ENCODE data around the gene GDPD5.

The GDPD5 gene

GRCh38 chr11:75534259-75535069 is 8.7 kb upstream of the GDPD5 start:
- no peak for DNase-seq (ENCODE audit: low spot score)

DNA sequence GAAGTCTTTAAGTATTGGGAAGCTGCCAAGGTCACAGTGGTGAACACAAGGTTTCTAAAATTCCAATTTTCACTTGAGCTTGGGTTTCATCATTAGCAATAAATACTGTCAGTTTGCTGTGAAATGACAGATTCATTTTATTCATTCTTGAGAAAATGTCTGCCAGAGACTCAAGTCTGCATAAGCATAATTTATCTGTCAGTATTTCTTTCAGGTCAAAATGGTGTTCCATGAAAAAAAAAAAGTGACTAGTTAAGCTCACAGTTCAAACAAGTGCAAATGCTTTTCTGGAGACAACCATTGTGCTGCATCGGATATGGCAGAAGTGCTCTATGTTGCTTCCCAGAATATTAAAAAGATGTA is 8.1 kb upstream of the GDPD5 start:
- no peak for DNase-seq (ENCODE audit: low spot score)

DNA sequence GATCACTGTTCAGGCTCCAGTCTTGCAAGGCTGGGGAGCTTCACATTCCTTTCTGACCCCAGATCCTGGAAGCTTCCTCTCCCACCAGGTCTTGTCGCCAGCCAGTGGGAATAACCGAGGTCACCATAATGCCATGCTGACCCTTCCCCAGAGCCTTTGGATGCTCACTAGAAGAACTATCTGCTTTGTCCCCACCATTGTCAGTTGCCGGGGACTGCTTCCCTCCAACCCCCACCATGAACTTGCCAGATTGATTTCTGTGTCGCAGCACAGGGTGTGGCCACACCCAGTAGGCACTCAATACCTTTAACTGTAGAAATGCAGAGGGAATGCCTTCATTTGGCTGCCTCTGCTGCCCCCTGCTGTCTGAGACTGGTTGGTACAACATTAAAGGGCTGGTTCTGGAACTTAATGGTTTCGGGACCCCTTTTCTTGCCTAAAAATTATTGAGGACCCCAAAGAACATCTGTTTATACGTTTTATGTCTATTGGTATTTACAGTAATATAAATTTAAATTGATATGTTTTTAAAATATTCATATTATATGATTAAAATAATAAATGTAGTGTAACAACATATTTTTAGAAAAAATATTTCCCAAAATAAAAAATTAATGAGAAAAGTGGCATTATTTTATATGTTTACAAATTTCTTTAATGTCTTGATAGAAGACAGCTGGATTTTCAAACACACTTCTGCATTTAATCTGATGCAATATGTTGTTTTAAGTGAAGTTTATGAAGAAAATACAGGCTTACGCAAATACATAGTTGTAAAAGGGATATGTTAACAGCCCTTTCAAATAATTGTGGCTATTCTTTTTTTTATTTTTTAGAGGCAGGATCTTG is 6.7 kb upstream of the GDPD5 start:
- peak; percentile 91 for DNase-seq (ENCODE audit: low spot score)

- DNase-seq (ENCODE audit: low spot score) = no peak
Measured at GRCh38 chr11:75531325-75531724, 5.6 kb upstream of the GDPD5 start.

- no peak for DNase-seq (ENCODE audit: low spot score)
Measured at GRCh38 chr11:75530577-75530976, 4.8 kb upstream of the GDPD5 start.

DNA sequence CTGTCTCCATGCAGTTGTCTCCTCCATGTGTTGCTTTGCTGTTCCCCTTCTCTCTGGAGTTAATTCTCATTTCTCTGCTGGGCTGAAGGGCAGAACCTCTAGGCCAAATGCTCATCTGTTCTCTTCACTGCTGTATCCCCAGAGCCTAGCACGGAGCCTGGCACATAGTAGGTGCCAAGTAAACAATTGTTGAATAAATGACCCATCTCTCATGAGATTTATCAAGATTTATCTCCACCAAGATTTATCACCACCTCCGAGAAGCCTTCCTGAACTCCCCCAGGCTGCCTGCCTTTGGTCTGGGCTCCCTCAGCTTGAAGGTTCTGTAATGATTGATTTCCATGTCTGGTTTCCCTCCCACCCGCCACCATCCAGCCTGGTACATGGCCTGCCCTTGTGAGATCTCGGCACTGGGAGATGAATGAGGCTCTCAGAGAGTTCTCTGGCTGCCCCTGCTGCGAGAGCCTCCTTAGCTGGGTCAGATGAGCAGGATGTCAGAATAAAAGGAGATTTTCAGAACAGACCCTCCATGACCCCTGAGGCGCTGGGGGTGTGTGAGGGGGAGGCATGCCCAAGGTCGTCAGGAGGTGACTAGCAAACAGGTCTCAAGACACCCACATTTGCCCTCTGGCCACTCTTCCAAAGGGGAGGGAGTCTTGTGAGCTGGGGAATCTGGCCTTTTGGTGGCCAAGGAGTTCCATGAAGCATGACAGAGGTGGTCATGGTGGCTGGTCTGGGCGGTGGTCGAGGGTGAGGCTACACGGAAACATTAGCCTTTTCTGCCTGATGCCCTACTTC is 2.4 kb upstream of the GDPD5 start:
- no peak for DNase-seq (ENCODE audit: low spot score)

- DNase-seq (ENCODE audit: low spot score) = no peak
Measured at GRCh38 chr11:75527130-75527529, 1.4 kb upstream of the GDPD5 start.

- no peak for DNase-seq (ENCODE audit: low spot score)
Measured at GRCh38 chr11:75526192-75526541, 426 bp upstream of the GDPD5 start.

GRCh38 chr11:75524665-75525432 is 892 bp downstream of the GDPD5 start:
- DNase-seq (ENCODE audit: low spot score) = no peak

- DNase-seq (ENCODE audit: low spot score) = no peak
Measured at GRCh38 chr11:75523811-75524664, 1.7 kb downstream of the GDPD5 start.

GRCh38 chr11:75523189-75523588 is 2.6 kb downstream of the GDPD5 start:
- DNase-seq (ENCODE audit: low spot score) = peak; percentile 57

- DNase-seq (ENCODE audit: low spot score) = no peak
Measured at GRCh38 chr11:75522286-75523044, 3.3 kb downstream of the GDPD5 start.

DNA sequence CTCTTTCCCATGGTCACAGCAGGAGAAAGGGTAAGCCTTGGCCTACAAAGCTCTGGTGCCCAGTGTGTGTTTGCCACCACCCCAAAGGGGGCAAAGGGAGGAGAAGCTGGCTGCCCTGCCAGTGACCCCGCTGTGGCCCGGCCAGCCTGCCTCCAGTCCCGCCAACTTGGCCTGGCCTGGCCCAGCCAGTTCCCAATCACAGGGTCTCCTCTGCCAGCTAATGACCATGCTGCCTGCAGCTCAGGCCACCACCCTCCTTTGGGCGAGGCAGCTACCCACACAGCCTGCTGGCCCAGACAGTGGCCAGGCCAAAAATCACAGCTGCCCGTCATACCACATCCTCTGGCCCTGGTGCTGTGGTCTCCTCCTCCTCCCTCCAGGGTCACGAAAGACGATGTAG is 5.1 kb downstream of the GDPD5 start:
- DNase-seq (ENCODE audit: low spot score) = no peak

DNA sequence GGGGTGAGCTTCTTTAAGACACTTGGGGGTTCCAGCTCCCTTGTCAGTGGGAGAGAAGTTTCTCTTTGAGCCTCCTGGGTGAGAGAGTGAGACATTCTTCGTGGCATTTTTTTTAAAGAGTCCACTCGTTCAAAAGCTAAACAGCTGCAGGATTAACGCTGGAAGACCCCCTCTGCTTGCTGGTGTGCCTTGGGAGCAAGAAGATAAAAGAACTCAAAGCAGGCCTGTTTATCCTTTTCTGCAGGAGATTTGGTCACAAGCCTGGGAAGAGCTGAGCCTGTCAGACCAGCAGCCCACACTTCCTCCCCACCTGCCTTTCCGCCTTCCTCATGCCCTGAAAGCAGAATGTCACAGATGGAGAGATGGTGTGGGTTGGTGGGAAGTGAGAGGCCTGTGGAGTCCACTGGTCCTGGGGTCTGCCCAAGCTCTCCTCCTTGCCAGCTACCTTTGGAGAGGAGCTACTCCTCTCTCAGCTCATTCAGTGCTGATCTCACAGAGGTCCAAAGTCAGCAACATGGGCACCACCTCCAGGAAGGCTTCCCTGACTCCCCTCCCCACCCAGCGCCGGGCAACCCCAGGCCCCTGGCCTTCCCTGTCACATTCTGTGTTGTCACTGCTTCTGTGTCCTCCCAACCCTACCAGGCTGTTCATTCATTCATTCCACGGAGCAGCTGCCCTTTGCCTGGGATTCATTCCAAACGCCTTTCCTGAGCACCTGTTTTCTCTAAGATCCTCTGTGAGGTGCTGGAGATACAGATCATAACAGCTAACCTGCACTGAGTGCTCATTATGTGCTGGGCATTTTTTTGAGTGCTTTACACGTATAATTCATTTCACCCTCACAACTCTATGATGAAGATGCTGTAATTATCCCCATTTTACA is 6.7 kb downstream of the GDPD5 start:
- DNase-seq (ENCODE audit: low spot score) = no peak

GRCh38 chr11:75518204-75518549 is 7.6 kb downstream of the GDPD5 start:
- DNase-seq (ENCODE audit: low spot score) = no peak

GRCh38 chr11:75516886-75517285 is 8.9 kb downstream of the GDPD5 start:
- no peak for DNase-seq (ENCODE audit: low spot score)

DNA sequence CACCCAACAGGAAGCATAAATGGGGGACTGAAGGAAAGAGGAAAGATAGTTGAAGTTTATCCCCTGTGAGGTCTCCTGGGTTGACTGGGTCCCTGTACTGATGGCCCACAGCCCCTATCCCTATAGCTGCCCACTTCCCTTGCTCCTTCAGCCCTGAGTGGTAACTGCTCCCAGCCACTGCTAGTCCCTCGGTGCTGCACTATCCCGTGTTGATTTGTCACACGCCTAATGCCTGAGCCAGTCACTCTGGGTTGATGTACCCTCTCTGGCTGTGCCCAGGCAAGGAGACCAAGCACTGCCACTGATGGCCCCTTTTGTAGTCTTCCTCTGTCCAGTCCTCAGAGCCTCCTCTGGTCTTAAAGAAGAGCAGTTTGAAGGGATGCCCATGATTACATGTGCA is 9.6 kb downstream of the GDPD5 start:
- DNase-seq (ENCODE audit: low spot score) = no peak

DNA sequence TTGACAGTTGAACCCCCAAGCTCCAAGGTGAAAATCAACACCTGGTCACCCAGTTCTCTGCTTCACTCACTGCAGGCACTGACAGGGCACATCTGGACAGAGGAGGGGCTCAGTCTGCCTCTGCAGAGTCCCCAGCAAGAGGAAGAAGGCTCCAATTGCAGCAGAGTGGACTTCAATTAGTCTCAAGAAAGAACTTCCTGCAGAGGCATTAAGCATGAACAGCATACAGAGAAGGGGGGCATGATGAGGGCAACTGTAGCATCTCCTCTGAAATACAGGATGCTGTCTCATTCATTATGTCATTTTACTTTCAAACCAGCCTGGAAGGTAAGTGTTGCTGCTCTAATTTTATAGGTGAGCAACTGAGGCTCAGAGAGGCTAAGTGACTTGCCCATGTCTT is 11.1 kb downstream of the GDPD5 start:
- peak; percentile 33 for DNase-seq (ENCODE audit: low spot score)

DNA sequence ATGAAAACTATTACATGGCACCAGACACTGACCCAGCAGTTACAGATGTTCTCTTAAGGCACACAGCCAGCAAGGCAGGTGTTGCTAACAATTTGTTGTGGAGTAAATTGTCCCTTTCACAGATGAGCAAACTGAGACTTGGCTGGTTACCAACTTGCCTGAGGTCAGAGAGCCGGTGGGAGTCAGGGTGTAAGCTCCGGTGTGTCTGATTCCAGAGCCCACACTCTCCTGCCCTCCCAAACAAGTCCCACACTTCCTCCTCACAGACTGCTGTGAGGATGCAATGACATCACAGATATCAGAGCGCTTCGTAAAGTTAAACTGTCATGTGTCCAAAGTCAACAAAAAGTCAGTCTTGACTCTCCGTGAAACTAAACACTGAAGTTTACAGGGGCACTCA is 12.5 kb downstream of the GDPD5 start:
- peak; percentile 48 for DNase-seq (ENCODE audit: low spot score)

GRCh38 chr11:75510723-75511019 is 15.1 kb downstream of the GDPD5 start:
- no peak for DNase-seq (ENCODE audit: low spot score)

Data from NAMALWA (cell line).